ENCODE data around the gene PLD6.

- TF ChIP-seq POLR2A (IDR thresholded peaks at IDR 0.05) (no peak), CTCF (IDR thresholded peaks at IDR 0.05) (no peak)
Observed at GRCh38 chr17:17186051-17186450, 20.1 kb downstream of the PLD6 start.
